Epithelial cell of esophagus (primary cell): ENCODE data around the gene BABAM2.

ENCODE experiments used
- DNase-seq: peaks from one replicate; pipeline ENCODE4 v3.0.0; 2010; ENCODE audit warnings: low read depth
- H3K4me3 ChIP-seq: 2 replicates; pipeline ENCODE4 v1.5.1; 2011; ENCODE audit warnings: mild to moderate bottlenecking, low read length, control low read depth
- CTCF ChIP-seq: IDR thresholded peaks from 2 replicates; pipeline ENCODE4 v1.5.1; 2011; ENCODE audit warnings: low read depth, mild to moderate bottlenecking, low read length, control low read depth, inconsistent platforms; ENCODE audit not compliant: insufficient read depth; ENCODE audit errors: missing control alignments

The BABAM2 gene

GRCh38 chr2:28062867-28063266 is 172.3 kb downstream of the BABAM2 start:
- no peak for TF ChIP-seq CTCF
- no peak overlapping the region for H3K4me3 ChIP-seq
- DNase-seq = no peak

- H3K4me3 ChIP-seq = no peak overlapping the region
- DNase-seq = no peak
- TF ChIP-seq CTCF = no peak
Measured at GRCh38 chr2:28063492-28063962, 173.0 kb downstream of the BABAM2 start.

- no peak for TF ChIP-seq CTCF
- DNase-seq = no peak
- H3K4me3 ChIP-seq = no peak overlapping the region
Measured at GRCh38 chr2:28067602-28068001, 177.1 kb downstream of the BABAM2 start.

- no peak for TF ChIP-seq CTCF
- H3K4me3 ChIP-seq = no peak overlapping the region
- DNase-seq = peak; percentile 63
Measured at GRCh38 chr2:28068088-28068487, 177.6 kb downstream of the BABAM2 start.

GRCh38 chr2:28068527-28068926 is 178.0 kb downstream of the BABAM2 start:
- no peak for DNase-seq
- TF ChIP-seq CTCF = no peak
- H3K4me3 ChIP-seq = no peak overlapping the region

DNA sequence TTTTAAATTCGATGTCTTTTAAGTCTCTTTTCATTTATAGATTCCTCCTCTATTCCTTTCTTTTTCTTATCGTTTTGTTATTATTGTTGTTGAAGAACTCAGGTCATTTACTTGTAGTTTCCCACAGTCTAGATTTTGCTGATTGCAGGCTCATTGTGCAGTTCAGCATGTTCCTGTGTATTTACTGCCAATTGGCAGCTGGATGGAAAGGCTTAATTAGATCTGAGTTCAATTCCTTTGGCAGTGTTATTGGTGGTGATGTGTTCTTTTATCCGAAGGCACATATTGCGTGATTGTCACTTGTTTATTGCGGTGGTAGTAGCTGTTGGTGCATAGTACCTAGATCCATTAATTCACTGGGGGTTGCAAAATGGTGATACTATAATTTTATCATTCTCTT is 180.7 kb downstream of the BABAM2 start:
- TF ChIP-seq CTCF = no peak
- DNase-seq = no peak
- H3K4me3 ChIP-seq = no peak overlapping the region

DNA sequence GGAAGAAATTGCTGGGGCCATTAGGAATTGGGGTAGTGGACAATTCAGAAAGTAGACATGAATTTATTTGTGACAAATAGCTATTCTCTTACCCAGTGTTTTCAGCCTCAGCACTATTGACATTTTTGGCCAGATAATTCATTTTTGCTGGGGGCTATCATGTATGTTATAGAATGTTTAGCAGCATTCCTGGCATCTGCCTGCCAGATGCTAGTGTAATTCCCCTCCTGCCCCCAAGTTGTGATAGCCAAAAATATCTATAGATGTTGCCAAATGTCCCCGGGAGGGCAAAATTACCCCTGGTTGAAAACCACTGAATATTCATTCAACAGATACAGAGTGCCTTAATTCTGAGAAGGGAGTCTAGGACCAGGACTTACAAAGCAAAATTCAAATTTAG is 183.6 kb downstream of the BABAM2 start:
- TF ChIP-seq CTCF = no peak
- DNase-seq = no peak
- no peak overlapping the region for H3K4me3 ChIP-seq
